Placental epithelial cell (primary cell): Measurements from ENCODE around the gene TMEM86A. TPM values are rescaled to one million over a fixed set of nuclear protein-coding genes. Genes with fewer than 3 reads are reported as not detected.

Experiments used
- total RNA-seq: library from RNA; depleted of rRNA; stranded (reverse); fragments of >200 nt; gene quantifications from 2 replicates; pipeline ENCODE4 v1.2.3, GENCODE V29; 2012

Gene TMEM86A, protein sequence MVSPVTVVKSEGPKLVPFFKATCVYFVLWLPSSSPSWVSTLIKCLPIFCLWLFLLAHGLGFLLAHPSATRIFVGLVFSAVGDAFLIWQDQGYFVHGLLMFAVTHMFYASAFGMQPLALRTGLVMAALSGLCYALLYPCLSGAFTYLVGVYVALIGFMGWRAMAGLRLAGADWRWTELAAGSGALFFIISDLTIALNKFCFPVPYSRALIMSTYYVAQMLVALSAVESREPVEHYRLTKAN
- 1.3 and 2.7 TPM in 2 replicates for total RNA-seq

DNA sequence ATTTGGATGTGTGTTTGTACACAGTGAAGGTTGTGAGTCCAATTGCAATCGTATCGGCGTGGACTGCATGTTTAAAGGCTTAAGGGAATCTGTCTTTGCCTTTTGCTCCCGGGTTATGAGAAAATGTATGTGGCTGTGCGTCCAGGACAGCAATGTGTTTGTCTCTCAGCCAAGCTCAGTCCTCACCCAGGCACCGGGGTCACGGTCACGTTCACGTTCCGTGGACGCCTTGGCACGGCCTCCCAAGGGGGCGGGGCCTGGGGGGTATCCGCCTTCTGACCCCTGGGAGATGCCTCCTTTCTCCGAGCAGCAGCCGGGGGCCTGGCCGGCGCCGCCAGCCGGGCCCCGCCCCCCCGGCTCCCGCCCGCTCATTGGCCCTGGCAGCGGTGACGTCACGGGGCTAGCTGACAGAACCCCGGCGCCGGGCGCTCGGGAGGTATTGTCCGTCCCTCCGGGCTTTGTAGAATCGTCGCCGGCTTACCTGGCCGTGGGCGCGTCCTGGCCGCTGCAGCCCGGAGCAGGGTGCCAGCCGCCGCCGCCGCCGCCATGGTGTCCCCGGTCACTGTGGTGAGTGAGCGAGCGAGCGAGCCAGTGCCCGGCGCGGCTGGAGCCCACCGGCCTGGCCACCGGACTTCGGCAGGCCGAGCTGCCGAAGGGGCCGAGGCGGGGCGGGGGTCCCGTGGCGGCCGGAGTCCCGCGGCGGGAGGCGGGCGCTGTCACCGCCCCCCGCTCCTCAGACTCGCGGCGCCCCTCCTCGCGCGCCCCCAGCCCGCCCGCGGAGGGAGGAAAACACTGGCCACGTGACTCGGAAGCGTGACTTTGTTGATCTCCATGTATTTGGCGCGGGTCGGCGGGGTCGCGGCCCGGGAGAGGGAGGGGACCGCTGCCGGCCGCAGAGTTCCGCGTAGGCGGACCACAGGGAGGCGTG, at the start of gene TMEM86A:
Gene TMEM86A, plus strand, starts transcription at position 439 of the 928 bp plus-strand sequence. Its CDS starts 108 bp downstream, at position 547.

DNA sequence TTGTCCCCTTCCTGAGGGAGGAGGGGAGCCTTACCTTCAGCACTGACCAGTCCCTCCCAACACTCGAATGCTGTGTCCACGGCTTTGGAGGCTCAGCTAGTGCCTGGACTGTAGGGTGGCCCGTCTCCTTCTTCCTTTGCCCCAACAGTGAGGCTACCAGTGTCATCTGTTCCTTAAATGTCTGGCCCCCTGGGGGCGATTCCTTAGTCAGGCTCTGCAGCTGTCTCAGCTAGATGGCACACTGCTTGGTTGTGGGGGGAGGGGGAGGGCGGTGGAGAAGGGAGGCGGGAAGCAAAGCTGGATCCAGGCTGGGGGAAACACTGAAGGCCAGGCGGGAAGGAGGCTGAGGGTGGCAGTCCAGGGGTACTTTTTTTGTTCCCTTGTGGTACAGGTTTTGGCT, 27.5 kb downstream of the TMEM86A start, which contains the start of gene IGSF22:
Gene IGSF22, minus strand, starts transcription at position 149 of the 400 bp plus-strand sequence. CDS start 1,952 bp downstream, outside the sequence.

Other genes with a start within 250 kb of the TMEM86A start
- gene LDHAL6A, start 242.9 kb upstream of the TMEM86A start, total RNA-seq = not detected in 2 replicates
- gene TSG101, start 171.8 kb upstream of the TMEM86A start, total RNA-seq = 45.1 and 102 TPM in 2 replicates
- 15.3 and 39.3 TPM in 2 replicates for gene UEVLD, start 110.0 kb upstream of the TMEM86A start, total RNA-seq
- 0.39 and 0.65 TPM in 2 replicates for gene MISFA, start 99.0 kb upstream of the TMEM86A start, total RNA-seq
- 13.7 and 22.7 TPM in 2 replicates for gene SPTY2D1, start 64.4 kb upstream of the TMEM86A start, total RNA-seq
- under 0.01 and 0.22 TPM in 2 replicates for gene IGSF22, start 27.4 kb downstream of the TMEM86A start, total RNA-seq
- gene PTPN5, start 93.0 kb downstream of the TMEM86A start, total RNA-seq = not detected in 2 replicates
- gene MRGPRX1, start 240.6 kb downstream of the TMEM86A start, total RNA-seq = 0.39 TPM in 1 of 2 replicates, not detected in the other